GM18873 (cell line): ENCODE results near the gene SLU7.

Source experiments
- ATAC-seq: cut with Tn5 transposase; IDR thresholded peaks from one replicate; pipeline ENCODE4 v1.9.1; 2021; ENCODE audit warnings: mild to moderate bottlenecking, moderate library complexity, moderate number of reproducible peaks; ENCODE audit not compliant: unreplicated experiment, low FRiP score

SLU7 gene

GRCh38 chr5:160370713-160371034, 48.2 kb downstream of the SLU7 start:
- ATAC-seq, result no peak

GRCh38 chr5:160369990-160370712, 48.7 kb downstream of the SLU7 start, which contains the start of gene C1QTNF2:
C1QTNF2 (minus strand) TSS chr5:160370626; CDS start chr5:160355011, 15,615 bp downstream.
- no peak for ATAC-seq

GRCh38 chr5:160367885-160368284, 51.0 kb downstream of the SLU7 start:
- no peak for ATAC-seq

- ATAC-seq, result no peak
Measured at GRCh38 chr5:160367261-160367660, 51.6 kb downstream of the SLU7 start.

GRCh38 chr5:160366230-160366629, 52.7 kb downstream of the SLU7 start:
- ATAC-seq, result no peak

GRCh38 chr5:160363660-160364395, 55.1 kb downstream of the SLU7 start:
- ATAC-seq, result no peak

GRCh38 chr5:160363211-160363610, 55.7 kb downstream of the SLU7 start:
- no peak for ATAC-seq

GRCh38 chr5:160361624-160362228, 57.2 kb downstream of the SLU7 start:
- no peak for ATAC-seq

GRCh38 chr5:160360310-160360709, 58.6 kb downstream of the SLU7 start:
- ATAC-seq, result no peak

GRCh38 chr5:160359816-160360215, 59.1 kb downstream of the SLU7 start:
- ATAC-seq, result no peak

- ATAC-seq, result no peak
Measured at GRCh38 chr5:160359242-160359641, 59.6 kb downstream of the SLU7 start.

- ATAC-seq, result no peak
Measured at GRCh38 chr5:160357861-160358411, 60.9 kb downstream of the SLU7 start.

GRCh38 chr5:160357394-160357793, 61.5 kb downstream of the SLU7 start:
- ATAC-seq, result no peak

GRCh38 chr5:160356550-160357347, 62.1 kb downstream of the SLU7 start:
- ATAC-seq, result no peak

- ATAC-seq, result no peak
Measured at GRCh38 chr5:160354666-160355065, 64.2 kb downstream of the SLU7 start.

- no peak for ATAC-seq
Measured at GRCh38 chr5:160353379-160353778, 65.5 kb downstream of the SLU7 start.

GRCh38 chr5:160352308-160352707, 66.6 kb downstream of the SLU7 start:
- no peak for ATAC-seq
